Daoy (cell line): ENCODE measurements around the gene IGFBP3. TPM values are rescaled to one million over a fixed set of nuclear protein-coding genes. Genes with fewer than 3 reads are reported as not detected.
"Not testable (repeated sequence)": the region's sequence is repeated elsewhere in the genome, so short reads cannot be mapped to it uniquely, and the experiment has no call there.

Source experiments
- DNase-seq: peaks from one replicate; pipeline ENCODE4 v3.0.0-alpha.2; 2015; ENCODE audit warnings: low read depth
- total RNA-seq: library from RNA; depleted of rRNA; stranded (reverse); fragments of >200 nt; shearing (Covaris generic); gene quantifications from 2 replicates; pipeline ENCODE4 v1.2.3, GENCODE V29; 2014; rRNA removed

The IGFBP3 gene, protein sequence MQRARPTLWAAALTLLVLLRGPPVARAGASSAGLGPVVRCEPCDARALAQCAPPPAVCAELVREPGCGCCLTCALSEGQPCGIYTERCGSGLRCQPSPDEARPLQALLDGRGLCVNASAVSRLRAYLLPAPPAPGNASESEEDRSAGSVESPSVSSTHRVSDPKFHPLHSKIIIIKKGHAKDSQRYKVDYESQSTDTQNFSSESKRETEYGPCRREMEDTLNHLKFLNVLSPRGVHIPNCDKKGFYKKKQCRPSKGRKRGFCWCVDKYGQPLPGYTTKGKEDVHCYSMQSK
- 201 and 265 TPM in 2 replicates for total RNA-seq

GRCh38 chr7:45920502-45921380, at the start of gene IGFBP3:
Gene IGFBP3, minus strand, starts transcription at chr7:45921272. Its CDS starts 132 bp downstream, at chr7:45921140.
- DNase-seq, result peak; percentile 87

- no peak for DNase-seq
Measured at GRCh38 chr7:45970454-45970853, 49.4 kb upstream of the IGFBP3 start.

GRCh38 chr7:45969940-45970339, 48.9 kb upstream of the IGFBP3 start:
- DNase-seq, result no peak

DNA sequence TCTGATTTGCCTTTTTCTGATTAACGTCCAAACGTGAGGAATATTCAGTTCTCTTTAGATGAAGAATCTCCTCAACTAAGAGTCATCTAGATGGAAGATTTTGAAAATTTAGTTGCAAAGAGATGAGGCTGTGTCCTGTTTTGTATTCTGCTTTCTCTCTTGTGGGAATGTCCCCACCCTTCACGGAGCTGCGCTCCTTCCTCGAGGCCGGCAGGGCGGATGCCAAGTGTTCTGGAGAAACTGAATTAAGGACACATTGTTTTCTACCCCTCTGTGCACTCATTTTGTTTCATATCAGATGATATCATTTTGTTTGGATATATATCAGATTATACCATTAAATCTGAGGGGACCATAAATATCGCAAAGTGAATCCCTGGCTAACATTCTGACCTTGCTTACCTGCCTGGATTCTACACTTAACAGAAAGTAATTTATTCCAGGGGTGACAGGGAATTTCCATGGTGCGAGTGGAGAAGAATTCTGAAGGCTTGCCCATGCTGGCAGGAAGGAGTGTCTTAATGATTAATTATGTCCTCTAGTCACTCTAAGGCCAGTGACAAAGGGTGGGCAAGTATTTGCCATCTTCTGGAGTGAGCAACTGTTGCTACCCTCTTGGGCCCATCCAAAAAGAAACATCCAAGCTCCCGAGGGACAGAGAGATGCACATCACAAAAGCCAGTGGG, 47.9 kb upstream of the IGFBP3 start:
- DNase-seq, result no peak

DNA sequence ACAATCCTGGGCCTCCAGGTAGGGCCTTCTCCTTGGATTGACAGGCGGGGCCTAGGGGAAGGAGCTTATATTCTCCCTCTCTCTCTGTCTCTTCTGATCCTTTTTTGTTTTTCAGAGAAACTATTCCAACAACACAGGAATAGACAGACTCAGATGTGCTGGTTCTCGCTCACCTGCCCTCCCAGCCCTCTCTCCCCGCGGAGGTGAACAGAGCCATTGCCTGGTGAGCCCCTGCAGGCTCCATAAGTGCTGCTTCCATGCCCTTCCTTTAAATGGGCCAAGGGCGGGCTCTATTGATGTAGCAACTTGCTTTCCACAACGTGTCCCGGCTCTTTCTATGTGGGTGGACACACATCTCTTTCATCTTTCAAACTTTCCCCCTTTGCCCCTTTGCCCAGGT, 47.2 kb upstream of the IGFBP3 start:
- no peak for DNase-seq

GRCh38 chr7:45967591-45968157, 46.6 kb upstream of the IGFBP3 start:
- no peak for DNase-seq

DNA sequence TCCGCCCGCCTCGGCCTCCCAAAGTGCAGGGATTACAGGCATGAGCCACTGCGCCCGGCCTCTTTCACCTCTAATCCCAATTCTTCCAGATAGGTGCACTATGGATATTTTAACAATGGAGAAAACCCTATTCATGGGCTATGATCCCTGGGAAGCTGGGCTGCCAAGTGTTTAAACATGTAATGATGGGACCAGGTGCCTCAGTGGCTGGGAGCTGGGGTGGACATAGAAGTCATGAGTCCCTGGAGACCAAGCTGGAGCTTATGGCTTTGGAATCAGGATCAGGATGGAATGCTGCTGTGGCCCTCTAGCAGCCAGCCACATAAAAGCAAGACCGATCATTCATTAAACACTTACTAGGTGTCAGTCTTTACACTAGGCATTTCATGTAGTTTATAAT, 41.8 kb upstream of the IGFBP3 start:
- DNase-seq, result no peak

GRCh38 chr7:45957721-45958120, 36.6 kb upstream of the IGFBP3 start:
- DNase-seq, result no peak

GRCh38 chr7:45955286-45955685, 34.2 kb upstream of the IGFBP3 start:
- DNase-seq, result no peak

DNA sequence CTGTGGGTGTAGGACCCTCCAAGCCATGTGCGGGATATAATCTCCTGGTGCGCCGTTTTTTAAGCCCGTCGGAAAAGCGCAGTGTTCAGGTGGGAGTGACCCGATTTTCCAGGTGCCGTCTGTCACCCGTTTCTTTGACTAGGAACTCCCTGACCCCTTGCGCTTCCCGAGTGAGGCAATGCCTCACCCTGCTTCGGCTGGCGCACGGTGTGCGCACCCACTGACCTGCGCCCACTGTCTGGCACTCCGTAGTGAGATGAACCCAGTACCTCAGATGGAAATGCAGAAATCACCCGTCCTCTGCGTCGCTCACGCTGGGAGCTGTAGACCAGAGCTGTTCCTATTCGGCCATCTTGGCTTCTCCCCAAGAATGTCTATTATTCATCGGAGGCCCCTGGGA, 32.0 kb upstream of the IGFBP3 start:
- not testable (repeated sequence) for DNase-seq

GRCh38 chr7:45944058-45944457, 23.0 kb upstream of the IGFBP3 start:
- peak; percentile 91 for DNase-seq

DNA sequence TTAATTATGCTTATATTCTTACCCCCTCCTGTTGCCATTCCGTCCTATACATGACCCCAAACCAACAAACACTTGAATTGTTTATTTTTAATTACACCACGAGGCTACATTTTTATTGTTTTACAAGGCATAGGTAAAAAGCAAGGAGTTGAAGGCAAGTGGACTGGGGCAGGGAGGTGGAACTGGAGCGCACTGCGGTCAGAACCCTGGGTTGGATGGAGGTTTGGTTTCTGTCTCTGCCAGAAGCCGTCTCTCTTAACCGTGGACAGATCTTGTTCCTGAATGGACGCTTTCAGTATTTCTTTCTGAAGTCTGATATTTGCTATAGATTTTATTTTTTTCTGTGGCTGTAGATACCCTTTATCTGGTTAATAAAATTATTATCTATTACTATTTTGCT, 19.9 kb upstream of the IGFBP3 start:
- DNase-seq, result no peak

DNA sequence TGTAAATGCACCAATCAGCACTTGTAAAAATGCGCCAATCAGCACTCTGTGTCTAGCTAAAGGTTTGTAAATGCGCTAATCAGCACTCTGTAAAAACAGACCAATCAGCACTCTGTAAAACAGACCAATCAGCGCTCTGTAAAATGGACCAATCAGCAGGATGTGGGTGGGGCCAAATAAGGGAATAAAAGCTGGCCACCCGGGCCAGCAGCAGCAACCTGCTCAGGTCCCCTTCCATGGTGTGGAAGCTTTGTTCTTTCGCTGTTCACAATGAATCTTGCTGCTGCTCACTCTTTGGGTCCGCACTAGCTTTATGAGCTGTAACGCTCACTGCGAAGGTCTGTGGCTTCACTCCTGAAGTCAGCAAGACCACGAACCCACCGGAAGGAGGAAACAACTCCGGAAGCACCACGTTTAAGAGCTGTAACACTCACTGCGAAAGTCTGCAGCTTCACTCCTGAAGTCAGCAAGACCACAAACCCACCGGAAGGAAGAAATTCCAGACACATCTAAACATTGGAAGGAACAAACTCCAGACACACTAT, 19.2 kb upstream of the IGFBP3 start:
- peak; percentile 57 for DNase-seq

- DNase-seq, result no peak
Measured at GRCh38 chr7:45939574-45939973, 18.5 kb upstream of the IGFBP3 start.

GRCh38 chr7:45938626-45939302, 17.7 kb upstream of the IGFBP3 start:
- DNase-seq, result peak; percentile 58

- no peak for DNase-seq
Measured at GRCh38 chr7:45937862-45938261, 16.8 kb upstream of the IGFBP3 start.

- no peak for DNase-seq
Measured at GRCh38 chr7:45937301-45937700, 16.2 kb upstream of the IGFBP3 start.

GRCh38 chr7:45930967-45931366, 9.9 kb upstream of the IGFBP3 start:
- no peak for DNase-seq

GRCh38 chr7:45927721-45928120, 6.6 kb upstream of the IGFBP3 start:
- DNase-seq, result no peak

DNA sequence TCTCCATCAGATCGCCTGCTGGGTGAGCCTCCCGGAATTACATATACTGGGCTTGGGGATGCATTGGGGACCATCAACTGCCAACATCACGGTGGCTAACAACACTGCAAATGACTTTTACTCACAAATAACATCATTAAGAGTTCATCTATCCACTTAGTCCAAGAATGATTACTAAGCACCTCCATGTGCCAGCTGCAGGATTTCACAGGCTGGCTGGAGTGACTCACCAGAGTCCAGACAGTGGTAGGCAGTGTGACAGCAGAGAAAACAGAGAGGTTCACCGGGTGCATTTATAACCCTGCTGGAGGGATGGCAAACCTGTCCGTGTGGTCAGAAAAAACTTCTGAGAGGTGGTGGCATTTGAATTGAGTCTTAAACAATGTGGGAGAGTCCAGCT, 3.2 kb upstream of the IGFBP3 start:
- DNase-seq, result peak; percentile 95

DNA sequence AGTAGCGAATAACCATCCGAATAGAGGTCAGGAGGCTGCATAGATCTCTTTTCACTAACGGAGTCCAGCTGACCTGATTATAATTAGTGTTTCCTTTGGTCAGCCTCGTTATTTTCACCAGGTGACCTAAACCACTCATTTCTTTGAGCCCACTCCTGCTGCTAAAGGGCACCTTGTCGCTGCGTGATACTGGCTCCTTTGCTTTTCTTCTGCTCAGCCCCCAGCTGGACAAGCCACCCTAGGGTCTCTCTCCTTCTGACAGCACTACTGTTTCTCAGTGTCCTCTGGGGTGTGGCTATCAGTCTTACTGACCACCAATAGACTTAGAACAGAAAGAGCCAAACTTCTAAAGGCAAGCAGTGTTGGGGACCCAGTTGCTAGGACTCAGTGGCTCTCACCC, 2.7 kb upstream of the IGFBP3 start:
- DNase-seq, result no peak
